Measurements from ENCODE around the gene ZGLP1.

ZGLP1 gene

DNA sequence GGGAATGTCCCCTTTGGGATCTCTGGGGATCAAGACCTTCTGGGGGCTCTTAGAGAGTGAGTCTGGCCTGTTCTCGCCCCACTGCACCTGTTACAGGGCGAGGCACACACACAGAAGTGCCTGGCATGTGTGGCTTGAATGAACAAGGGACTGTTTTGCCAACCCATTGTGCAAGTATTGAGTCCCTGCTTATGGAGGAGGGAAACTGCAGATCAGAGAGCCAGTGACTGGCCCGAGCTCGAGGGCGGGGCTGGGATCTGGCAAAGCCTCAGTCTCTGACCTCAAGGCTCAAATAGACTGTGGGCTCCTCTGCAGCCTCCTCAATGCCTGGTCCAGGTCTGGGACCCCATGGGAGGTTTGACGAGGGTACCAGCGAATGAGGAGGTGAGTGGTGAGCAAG, 18.2 kb upstream of the ZGLP1 start:
- no peak for DNase-seq

DNA sequence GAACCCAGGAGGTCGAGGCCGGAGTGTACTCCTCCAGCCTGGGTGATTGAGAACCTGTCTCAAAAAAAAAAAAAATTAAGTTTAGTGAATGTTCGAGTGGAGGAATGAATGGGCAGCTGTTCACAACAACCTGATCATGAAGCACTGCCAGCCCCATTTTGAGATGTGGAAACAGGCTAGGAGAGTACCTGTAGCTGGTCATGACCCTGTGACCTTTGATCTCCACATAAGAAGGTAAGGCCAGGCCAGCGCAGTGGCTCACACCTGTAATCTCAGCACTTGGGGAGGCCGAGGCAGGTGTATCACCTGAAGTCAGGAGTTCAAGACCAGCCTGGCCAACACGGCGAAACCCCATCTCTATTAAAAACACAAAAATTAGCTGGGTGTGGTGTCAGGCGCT, 16.1 kb upstream of the ZGLP1 start:
- DNase-seq, result no peak

GRCh38 chr19:10321874-10322835, 12.5 kb upstream of the ZGLP1 start:
- no peak for DNase-seq

DNA sequence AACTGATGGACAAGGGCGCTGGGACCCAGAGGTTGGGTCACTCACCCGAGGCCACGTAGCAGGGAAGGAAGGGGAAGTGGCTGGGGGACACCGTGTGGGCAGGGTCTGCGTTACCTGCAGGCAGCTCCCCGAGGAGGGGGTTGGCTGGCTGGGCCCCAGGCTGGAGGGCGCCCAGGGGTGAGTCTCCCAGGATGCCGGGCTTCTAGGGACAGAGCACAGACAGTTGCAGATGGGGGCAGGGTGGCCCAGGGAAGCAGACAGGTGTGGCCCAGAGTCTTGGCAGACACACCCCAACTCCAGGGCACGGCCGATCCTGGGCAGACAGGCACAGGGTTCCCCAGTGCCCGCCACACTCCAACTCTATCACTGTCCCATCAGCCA, 11.8 kb upstream of the ZGLP1 start:
- no peak for DNase-seq

DNA sequence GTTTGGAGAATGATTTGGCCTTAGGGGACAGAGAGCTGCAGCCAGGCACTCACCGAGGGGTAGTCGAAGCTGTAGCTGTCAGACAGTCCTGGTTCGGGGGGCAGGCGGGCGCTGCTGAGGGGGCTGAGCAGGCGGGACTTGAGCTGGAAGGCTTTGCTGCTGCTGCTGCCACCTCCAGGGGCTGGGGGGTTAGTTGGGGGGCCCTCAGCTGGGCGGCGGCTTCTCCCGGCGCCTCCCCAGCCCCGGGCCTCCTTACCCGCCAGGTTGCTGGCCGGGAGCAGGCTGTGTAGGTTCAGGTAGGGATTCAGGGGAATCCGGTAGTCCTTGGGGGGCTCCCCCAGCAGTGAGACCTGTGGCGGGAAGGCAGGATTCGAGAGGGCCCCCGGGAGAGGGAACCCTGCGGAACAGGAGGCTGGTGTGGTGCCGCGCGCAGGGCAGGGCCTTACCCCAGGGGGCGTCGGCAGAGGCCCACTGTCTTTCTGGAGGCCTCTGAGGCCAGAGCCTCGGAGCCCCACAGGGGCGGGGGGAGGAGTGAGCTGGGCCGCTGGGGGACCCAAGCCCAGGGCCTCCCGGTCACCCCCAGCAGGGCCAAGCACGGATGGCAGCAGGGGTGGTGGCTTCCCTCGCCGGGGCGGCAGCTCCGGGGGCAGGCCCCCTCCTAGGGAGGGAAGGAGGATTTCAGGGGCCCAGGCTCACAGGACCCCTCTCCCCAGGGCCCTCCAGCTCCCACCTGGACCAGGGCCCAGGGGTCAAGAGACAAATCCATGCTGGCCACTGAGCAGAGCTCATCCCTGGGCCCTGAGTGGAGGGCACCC, 11.2 kb upstream of the ZGLP1 start:
- no peak for DNase-seq

GRCh38 chr19:10318807-10319682, 9.4 kb upstream of the ZGLP1 start:
- DNase-seq, result no peak

GRCh38 chr19:10317857-10318462, 8.3 kb upstream of the ZGLP1 start:
- DNase-seq, result no peak

DNA sequence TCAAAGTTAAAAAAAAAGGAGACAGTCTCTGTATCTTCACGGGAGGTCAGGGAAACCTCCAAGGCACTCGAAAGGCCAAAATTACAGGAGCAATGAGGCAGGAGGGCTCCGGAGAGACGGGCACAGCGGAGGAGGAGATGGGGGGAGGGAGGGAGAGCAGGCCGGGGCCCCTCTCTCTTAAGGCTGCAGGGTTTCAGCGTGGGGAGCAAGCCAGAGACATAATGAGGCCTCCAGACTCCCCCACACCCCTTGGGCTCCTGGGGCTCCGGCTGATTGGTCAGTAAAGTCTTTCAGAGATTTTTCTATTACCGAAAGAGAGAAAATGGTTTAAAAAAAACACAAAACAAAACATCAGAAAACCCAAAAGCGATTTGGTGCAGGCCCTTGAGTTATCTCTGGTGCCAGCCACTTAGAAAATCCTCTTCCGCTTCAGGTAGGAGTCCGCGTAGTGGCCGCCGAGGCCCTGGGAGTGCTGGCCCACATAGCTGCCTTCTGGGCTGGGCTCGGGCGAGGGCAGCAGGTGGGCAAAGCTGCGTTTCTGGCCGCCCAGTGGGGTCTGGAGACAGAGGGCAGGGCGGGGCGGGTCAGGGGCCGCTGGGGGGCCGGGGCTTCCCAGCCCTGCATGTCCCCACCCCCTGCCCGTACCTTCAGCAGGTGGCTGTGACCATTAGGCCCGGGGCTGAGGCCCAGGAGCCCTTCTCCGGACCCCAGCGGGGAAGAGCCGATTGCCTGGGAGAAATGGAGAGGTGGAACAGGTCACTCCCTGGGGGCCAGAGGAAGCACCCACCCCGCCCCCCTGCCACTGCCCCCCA, 7.6 kb upstream of the ZGLP1 start:
- no peak for DNase-seq

DNA sequence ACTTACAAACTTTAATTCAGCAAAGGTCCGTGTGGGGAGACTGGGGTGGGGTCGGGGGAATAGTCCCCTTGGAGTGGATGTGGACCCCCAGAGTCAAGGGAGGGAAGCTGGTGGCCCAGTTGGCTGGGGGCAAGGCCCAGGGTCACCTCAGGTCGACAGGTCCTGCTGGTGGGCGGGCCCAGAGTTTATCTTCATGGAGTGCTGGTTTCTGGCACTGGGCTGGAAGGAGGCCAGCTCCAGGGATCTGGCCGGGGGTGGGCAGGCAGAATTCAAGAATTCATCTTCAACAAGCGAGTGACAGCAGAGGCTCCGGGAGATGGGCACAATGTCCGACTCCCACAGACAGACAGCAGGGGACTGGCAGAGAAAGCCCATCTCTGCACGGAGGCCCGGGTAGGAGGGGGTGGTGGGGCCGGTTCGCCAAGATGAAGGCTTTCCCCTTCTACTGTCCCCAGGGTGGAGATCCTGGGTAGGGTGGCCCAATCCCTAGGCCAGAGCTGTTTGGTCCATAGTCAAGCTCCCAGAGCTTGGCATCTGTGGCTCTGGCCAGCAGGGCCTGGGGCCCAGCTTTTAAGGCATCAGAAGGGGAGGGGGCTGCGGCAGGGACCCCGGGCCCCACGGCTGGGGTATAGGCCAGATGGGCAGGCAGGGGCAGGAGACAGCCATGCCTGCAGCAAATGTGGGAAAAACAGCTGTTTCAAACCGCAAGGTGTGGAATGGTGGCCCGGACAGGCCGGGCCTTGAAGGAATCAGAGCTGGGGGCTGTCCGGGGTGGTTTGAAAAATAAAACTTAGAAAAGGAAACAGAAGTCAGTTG, 6.8 kb upstream of the ZGLP1 start:
- DNase-seq, result no peak

- DNase-seq, result peak; percentile 85 to 94 (median 89)
Observed at GRCh38 chr19:10315335-10316214, 6.0 kb upstream of the ZGLP1 start, which contains the start of gene FDX2. FDX2 (minus strand) TSS chr19:10316015; CDS start chr19:10315996, 19 bp downstream.

DNA sequence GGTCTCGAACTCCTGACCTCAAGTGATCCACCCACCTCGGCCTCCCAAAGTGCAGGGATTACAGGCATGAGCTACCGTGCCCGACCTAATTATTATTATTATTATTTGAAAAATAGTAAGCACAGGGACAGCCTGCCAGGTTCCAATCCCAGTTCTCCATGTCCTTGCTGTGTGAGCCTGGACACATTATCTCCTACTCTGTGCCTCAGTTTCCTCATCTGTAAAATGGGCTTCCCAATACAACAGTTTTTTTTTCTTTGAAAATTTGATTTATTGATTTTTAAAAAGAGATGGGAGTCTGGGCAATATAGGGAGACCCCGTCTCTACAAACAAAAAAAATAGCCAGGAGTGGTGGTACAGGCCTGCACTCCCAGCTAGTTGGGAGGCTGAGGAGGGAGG, 3.3 kb downstream of the ZGLP1 start:
- no peak for DNase-seq

DNA sequence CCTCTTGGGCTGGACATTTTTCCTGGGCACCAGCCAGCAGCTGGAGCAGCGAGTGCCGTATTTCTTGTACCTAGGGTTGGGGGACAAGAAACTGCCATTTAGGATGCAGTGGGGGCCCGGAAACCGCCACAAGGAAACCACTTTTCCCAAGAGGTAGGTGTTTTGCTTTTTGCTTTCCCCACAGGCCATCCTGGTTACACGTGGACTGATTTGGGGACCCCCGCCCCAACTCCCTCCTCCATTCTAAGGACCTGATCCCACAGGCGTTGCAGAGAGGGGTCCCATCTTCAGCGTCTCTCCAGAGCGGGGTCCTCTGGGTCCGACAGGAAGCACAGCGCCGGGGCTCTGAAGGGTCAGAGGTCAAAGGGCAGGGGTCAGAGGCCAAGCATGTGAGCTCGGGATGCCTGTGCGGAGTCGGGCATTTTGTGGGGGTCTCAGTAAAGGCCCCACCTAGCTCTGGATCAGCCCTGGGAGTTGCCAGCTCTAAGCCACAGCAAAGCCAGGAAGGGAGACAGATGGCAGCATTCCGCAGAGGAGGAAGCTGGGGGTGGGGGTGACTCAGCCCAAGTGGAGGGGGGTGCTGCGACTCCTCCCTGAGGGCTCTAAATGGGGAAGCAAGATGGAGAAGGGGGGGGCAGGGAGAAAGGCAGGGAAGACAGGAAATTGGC, 4.3 kb downstream of the ZGLP1 start:
- DNase-seq, result peak; percentile 85 to 92 (median 90)

DNA sequence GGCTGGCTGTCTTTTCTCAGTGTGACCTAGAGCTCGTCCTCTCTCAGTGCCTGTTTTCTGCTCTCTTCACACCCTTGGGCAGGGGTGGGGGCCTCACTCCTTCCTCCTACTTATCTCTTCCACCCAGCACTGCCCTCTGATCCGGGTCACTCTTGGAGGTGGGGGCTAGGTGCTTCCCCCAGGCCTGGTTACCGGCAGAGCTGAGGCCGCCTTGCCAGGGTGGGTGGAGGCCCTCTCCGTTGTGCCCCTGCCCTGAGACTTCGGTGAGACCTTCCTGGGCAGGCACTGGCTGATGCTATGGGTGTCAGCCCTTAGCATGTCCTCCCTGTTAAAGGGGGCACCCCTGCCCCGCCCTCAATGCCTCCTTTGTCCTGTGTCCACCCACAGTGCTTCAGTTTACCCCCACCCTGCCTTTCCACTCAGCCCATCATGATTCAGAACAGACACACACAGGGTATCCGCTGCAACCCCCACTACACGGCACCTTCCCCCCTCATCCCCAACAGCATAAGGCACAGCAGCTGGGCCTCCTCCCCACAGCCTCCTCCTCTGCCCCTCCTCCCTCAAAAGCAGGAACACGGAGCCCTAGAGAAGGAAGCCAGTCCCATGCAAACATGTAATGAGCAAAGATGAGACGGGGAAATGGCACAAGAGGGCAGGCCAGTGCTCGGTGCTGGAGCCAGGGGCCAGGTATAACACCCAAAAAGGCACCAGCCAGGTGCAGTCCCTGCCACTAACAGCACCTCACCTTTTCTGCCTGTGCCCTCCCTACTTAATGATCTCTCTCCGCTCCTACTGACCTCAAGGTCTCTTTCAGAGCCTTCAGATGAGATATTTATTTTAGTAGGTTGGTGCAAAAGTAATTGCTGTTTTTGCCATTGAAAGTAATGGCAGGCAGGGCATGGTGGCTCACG, 9.8 kb downstream of the ZGLP1 start:
- peak; percentile 69 to 84 (median 81) for DNase-seq

GRCh38 chr19:10295847-10296591, 13.6 kb downstream of the ZGLP1 start:
- DNase-seq, result peak in 1 of 4 experiments; percentile 32

- peak; percentile 64 to 88 (median 68) for DNase-seq
Observed at GRCh38 chr19:10295305-10295846, 14.2 kb downstream of the ZGLP1 start.

GRCh38 chr19:10294368-10294697, 15.3 kb downstream of the ZGLP1 start:
- peak in 2 of 4 experiments; percentile 51 to 65 for DNase-seq
